ENCODE data around the gene PEX7.

- TF ChIP-seq EZH2 (IDR thresholded peaks at IDR 0.05; ENCODE audit: borderline replicate concordance, low read length) (no peak), CTCF (conservative IDR thresholded peaks at IDR 0.05 in 1 of 2, IDR thresholded peaks at IDR 0.05 in 1 of 2; ENCODE audit: extremely low read depth in 1 of 2, insufficient read depth in 1 of 2, low read depth in 1 of 2, low read length in 2 of 2) (no peak)
Observed at GRCh38 chr6:136866872-136867416, 44.6 kb downstream of the PEX7 start.

Data from mammary epithelial cell (primary cell).